H54 (cell line): ENCODE results near the gene GAL3ST2.
"Not testable (repeated sequence)": the region's sequence is repeated elsewhere in the genome, so short reads cannot be mapped to it uniquely, and the experiment has no call there.

Experiments
- DNase-seq: peaks from one replicate; pipeline ENCODE4 v3.0.0; 2011; ENCODE audit warnings: low spot score, mixed read lengths; ENCODE audit not compliant: insufficient read length
- FAIRE-seq: peaks from 3 replicates; lab custom pipeline; 2011; peaks lifted over from hg19 to GRCh38; lab: Jason Lieb, UNC
- POLR2A ChIP-seq: IDR thresholded peaks from 2 replicates; pipeline ENCODE4 v1.6.1; 2011; ENCODE audit warnings: low read depth, mild to moderate bottlenecking, low read length

The GAL3ST2 gene

DNA sequence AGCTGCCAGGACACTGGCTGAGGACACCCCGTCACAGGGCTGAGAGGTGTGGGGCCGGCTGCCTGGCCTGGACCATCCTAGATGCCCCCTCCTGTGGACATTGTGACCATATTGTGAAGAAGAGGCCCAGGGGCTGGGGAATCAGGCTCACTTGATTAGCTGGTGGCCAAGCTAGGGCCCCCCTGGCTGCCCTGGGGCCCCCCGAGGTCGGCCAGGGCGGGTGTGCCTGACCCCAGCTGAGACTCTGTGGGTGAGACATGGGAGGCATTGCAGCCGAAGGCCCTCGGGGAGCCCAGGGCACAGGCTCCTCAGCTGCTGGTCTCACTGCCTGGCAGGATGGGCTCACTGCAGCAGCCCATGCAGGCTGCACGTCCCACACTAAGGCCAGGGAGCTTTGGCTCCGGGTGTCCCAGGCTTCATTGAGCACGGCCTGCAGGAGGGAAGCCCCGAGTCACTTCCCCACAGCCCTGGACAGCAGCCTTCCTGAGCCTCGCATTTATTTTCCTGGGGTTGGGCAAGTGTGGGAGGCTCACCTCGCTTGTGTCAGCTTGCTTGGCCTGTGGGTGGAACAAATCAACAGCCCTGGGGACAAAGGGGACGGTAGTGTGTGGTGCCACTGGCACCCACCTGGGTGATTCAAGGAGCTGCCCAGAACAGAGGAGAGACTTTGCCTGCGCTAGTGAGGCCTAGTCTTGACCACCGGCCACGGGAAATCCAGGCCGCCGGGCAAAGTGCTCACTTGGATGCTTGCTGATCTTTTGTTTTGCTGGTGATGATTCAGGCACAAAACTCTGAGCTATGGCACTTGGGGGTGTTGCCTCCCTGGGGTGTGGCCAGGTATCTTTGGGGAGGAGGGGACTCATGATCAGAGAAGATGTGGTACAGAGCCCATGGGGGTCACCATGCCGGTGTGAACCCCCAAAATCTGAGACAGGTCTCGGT lies 1.3 kb downstream of the GAL3ST2 start:
- FAIRE-seq (no peak), DNase-seq (no peak)
- no peak for TF ChIP-seq POLR2A

DNA sequence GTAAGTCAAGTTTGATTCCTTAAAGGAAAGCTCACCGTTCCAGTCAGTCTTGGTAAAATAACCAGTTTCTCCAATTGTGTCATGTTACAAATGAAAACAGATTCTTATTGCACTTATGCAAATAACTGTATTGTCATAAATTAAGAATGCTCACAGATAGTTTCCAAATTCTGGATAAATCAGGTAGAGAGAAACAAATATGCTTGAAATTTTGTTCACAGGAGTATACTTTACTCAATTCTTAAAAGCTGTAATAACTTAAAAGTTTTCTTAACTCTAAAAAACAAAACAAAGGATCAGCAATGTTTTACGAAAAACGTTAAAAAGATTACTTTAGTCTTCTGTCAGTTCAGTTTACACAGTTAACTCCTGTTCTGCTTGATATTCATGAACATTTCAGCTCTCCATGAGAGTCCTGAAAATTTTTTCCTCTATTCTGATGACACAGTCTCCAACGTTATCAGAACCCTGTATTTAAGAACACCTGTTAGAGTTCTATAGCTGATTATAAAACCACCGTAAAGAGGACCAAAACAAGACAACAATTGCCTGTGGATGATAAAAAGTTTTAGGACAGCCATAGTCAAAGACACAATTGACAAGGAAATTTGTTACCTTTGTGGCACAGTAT lies 4.4 kb downstream of the GAL3ST2 start:
- FAIRE-seq (no peak), DNase-seq (no peak)
- no peak for TF ChIP-seq POLR2A

- FAIRE-seq, DNase-seq: not testable (repeated sequence)
Observed at GRCh38 chr2:241782053-241782452, 5.4 kb downstream of the GAL3ST2 start.

- no peak for FAIRE-seq
Observed at GRCh38 chr2:241788135-241788534, 11.5 kb downstream of the GAL3ST2 start.

DNA sequence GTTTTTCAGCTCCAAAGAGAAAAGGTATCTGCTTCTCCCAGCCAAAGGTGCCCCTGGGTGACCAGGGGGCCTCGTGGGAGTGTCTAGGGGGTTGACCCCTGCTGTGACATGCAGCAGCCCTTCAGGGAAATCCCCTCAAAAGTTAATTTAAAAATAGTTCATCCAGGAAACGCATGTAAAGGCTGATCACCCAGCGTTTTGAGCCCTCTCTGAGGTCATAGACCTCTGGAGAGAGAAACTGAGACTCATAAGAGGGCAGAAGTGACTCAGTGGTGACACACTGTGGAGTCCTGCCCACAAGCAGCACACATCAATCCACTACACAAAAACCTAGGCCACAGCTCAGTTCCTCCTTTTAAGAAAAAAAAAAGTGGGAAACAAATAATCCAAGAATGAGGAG lies 11.9 kb downstream of the GAL3ST2 start:
- no peak for TF ChIP-seq POLR2A
- no peak for FAIRE-seq
- DNase-seq: no peak

More at GRCh38 chr2:241788135-241788534, 11.5 kb downstream of the GAL3ST2 start:
- no peak for DNase-seq
- no peak for TF ChIP-seq POLR2A

- FAIRE-seq, DNase-seq: not testable (repeated sequence)
Observed at GRCh38 chr2:241791385-241791784, 14.8 kb downstream of the GAL3ST2 start.

- FAIRE-seq (no peak), DNase-seq (no peak)
- no peak for TF ChIP-seq POLR2A
Observed at GRCh38 chr2:241793385-241793784, 16.8 kb downstream of the GAL3ST2 start.

GRCh38 chr2:241794250-241794823 lies 17.7 kb downstream of the GAL3ST2 start:
- no peak for TF ChIP-seq POLR2A
- DNase-seq: no peak
- no peak for FAIRE-seq

GRCh38 chr2:241795021-241795999 lies 18.7 kb downstream of the GAL3ST2 start:
- no peak for FAIRE-seq
- DNase-seq: no peak
- TF ChIP-seq POLR2A: no peak

GRCh38 chr2:241796209-241796608 lies 19.6 kb downstream of the GAL3ST2 start:
- DNase-seq (no peak), FAIRE-seq (no peak)

GRCh38 chr2:241796610-241797138 lies 20.1 kb downstream of the GAL3ST2 start:
- TF ChIP-seq POLR2A: no peak
- FAIRE-seq: no peak
- DNase-seq: no peak

More at GRCh38 chr2:241796209-241796608, 19.6 kb downstream of the GAL3ST2 start:
- no peak for TF ChIP-seq POLR2A

DNA sequence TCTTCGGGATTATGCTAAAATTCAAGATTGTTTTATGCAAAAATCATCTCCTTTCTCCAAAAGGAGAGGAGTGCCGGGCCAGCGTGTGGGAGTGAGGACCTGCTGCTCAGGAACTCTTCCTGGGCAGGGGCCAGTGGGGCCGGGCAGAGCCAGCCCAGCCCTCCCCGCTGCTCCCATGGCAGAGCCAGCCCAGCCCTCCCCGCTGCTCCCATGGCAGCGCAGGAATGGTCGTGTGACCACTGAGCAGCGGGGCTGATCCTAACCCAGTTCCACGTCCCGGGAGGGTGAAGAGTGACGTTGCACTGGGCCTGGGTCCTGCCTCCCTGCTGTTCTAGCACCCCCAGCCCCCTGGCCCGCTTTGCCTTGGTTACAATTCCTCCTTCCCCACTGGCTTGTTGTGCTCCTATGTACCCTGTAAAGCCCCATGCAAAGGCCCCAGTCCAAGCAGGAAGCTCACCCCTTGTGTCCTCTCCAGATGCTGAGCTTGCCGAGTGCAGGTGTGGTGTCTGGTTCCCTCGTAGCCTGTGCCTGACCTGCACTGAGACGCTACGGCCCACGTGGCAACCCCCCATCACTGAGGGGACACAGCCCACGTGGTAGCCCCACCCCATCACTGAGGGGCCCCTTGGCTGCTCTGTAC lies 20.9 kb downstream of the GAL3ST2 start:
- no peak for TF ChIP-seq POLR2A
- FAIRE-seq: no peak
- no peak for DNase-seq
